ENCODE data around the gene TPX2. TPM values are rescaled to one million over a fixed set of nuclear protein-coding genes. Genes with fewer than 3 reads are reported as not detected.

The TPX2 gene
- total RNA-seq, 1 donor from 2014 or later, result 44.7 TPM

- Mint-ChIP-seq H3K9me3 (ENCODE audit: unreplicated experiment) (peaks cover 3% of the 10 kb centered on the region), H3K27ac (ENCODE audit: unreplicated experiment) (no peak overlapping the region), H3K4me3 (ENCODE audit: unreplicated experiment) (no peak overlapping the region), H3K27me3 (ENCODE audit: unreplicated experiment) (peaks cover 6% of the 10 kb centered on the region), H3K4me1 (ENCODE audit: low read depth, unreplicated experiment) (peaks cover 22% of the 10 kb centered on the region), H3K36me3 (ENCODE audit: unreplicated experiment) (no peaks in the 10 kb centered on the region)
- no peak for DNase-seq
- TF ChIP-seq, protein P1, sequence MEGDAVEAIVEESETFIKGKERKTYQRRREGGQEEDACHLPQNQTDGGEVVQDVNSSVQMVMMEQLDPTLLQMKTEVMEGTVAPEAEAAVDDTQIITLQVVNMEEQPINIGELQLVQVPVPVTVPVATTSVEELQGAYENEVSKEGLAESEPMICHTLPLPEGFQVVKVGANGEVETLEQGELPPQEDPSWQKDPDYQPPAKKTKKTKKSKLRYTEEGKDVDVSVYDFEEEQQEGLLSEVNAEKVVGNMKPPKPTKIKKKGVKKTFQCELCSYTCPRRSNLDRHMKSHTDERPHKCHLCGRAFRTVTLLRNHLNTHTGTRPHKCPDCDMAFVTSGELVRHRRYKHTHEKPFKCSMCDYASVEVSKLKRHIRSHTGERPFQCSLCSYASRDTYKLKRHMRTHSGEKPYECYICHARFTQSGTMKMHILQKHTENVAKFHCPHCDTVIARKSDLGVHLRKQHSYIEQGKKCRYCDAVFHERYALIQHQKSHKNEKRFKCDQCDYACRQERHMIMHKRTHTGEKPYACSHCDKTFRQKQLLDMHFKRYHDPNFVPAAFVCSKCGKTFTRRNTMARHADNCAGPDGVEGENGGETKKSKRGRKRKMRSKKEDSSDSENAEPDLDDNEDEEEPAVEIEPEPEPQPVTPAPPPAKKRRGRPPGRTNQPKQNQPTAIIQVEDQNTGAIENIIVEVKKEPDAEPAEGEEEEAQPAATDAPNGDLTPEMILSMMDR (IDR thresholded peaks at IDR 0.05; ENCODE audit: partially characterized antibody, unreplicated experiment), result no peak
Observed at GRCh38 chr20:31829731-31830130, 90.6 kb downstream of the TPX2 start.

- Mint-ChIP-seq H3K27ac (ENCODE audit: unreplicated experiment) (no peak overlapping the region), H3K4me3 (ENCODE audit: unreplicated experiment) (no peak overlapping the region), H3K27me3 (ENCODE audit: unreplicated experiment) (peaks cover 6% of the 10 kb centered on the region), H3K9me3 (ENCODE audit: unreplicated experiment) (peaks cover 7% of the 10 kb centered on the region), H3K36me3 (ENCODE audit: unreplicated experiment) (no peaks in the 10 kb centered on the region), H3K4me1 (ENCODE audit: low read depth, unreplicated experiment) (peaks cover 29% of the 10 kb centered on the region)
- TF ChIP-seq, protein P1 (IDR thresholded peaks at IDR 0.05; ENCODE audit: partially characterized antibody, unreplicated experiment), result no peak
- no peak for DNase-seq
Observed at GRCh38 chr20:31830406-31830981, 91.4 kb downstream of the TPX2 start.

GRCh38 chr20:31831211-31831610, 92.1 kb downstream of the TPX2 start:
- TF ChIP-seq, protein P1 (IDR thresholded peaks at IDR 0.05; ENCODE audit: partially characterized antibody, unreplicated experiment), result no peak
- Mint-ChIP-seq H3K27ac (ENCODE audit: unreplicated experiment) (no peak overlapping the region), H3K27me3 (ENCODE audit: unreplicated experiment) (peaks cover 6% of the 10 kb centered on the region), H3K9me3 (ENCODE audit: unreplicated experiment) (peaks cover 7% of the 10 kb centered on the region), H3K4me3 (ENCODE audit: unreplicated experiment) (no peak overlapping the region), H3K4me1 (ENCODE audit: low read depth, unreplicated experiment) (peaks cover 30% of the 10 kb centered on the region), H3K36me3 (ENCODE audit: unreplicated experiment) (no peaks in the 10 kb centered on the region)
- DNase-seq, result no peak

GRCh38 chr20:31831771-31832306, 92.7 kb downstream of the TPX2 start:
- Mint-ChIP-seq H3K27me3 (ENCODE audit: unreplicated experiment) (peaks cover 6% of the 10 kb centered on the region), H3K27ac (ENCODE audit: unreplicated experiment) (no peak overlapping the region), H3K4me1 (ENCODE audit: low read depth, unreplicated experiment) (peaks cover 30% of the 10 kb centered on the region), H3K36me3 (ENCODE audit: unreplicated experiment) (no peaks in the 10 kb centered on the region), H3K4me3 (ENCODE audit: unreplicated experiment) (no peak overlapping the region), H3K9me3 (ENCODE audit: unreplicated experiment) (peaks cover 7% of the 10 kb centered on the region)
- no peak for DNase-seq
- TF ChIP-seq, protein P1 (IDR thresholded peaks at IDR 0.05; ENCODE audit: partially characterized antibody, unreplicated experiment), result no peak

GRCh38 chr20:31833130-31833930, 94.2 kb downstream of the TPX2 start:
- Mint-ChIP-seq H3K36me3 (ENCODE audit: unreplicated experiment) (no peaks in the 10 kb centered on the region), H3K4me3 (ENCODE audit: unreplicated experiment) (no peak overlapping the region), H3K4me1 (ENCODE audit: low read depth, unreplicated experiment) (peaks cover 30% of the 10 kb centered on the region), H3K27ac (ENCODE audit: unreplicated experiment) (peak overlapping the region; percentile 5), H3K27me3 (ENCODE audit: unreplicated experiment) (peaks cover 6% of the 10 kb centered on the region), H3K9me3 (ENCODE audit: unreplicated experiment) (peaks cover 7% of the 10 kb centered on the region)
- peak; percentile 100 for DNase-seq
- TF ChIP-seq, protein P1 (IDR thresholded peaks at IDR 0.05; ENCODE audit: partially characterized antibody, unreplicated experiment), result peak; percentile 100

All from glutamatergic neuron (in vitro differentiated cells).